ENCODE results near the gene RDH13. TPM values are rescaled to one million over a fixed set of nuclear protein-coding genes. Genes with fewer than 3 reads are reported as not detected.
"Not testable (repeated sequence)": the region's sequence is repeated elsewhere in the genome, so short reads cannot be mapped to it uniquely, and the experiment has no call there.

RDH13 gene
- total and polyA plus RNA-seq, 2 of the 8 experiments (the other 6 are each of a cell fraction or from before 2014, with no cell fraction given) = 15.9 to 31.5 TPM

GRCh38 chr19:55007537-55007936 is 55.4 kb downstream of the RDH13 start:
- H3K14ac ChIP-seq (ENCODE audit: insufficient read length); H2AFZ ChIP-seq (ENCODE audit: low read length); H4K5ac ChIP-seq (ENCODE audit: insufficient read length, low read depth, low read length); H3K4ac ChIP-seq (replicated peaks; ENCODE audit: insufficient read length, low read depth, low read length); H4K20me1 ChIP-seq (replicated peaks in 1 of 2; ENCODE audit: control insufficient read depth in 1 of 2, insufficient read depth in 2 of 2, low read length in 2 of 2); H2BK15ac ChIP-seq (ENCODE audit: low read length); H2AK5ac ChIP-seq (ENCODE audit: low read depth, low read length); H3K23me2 ChIP-seq (ENCODE audit: low read depth, low read length); H3K56ac ChIP-seq (replicated peaks; ENCODE audit: insufficient read length, low read depth, low read length); H2BK120ac ChIP-seq (replicated peaks; ENCODE audit: low read depth, low read length); H2BK5ac ChIP-seq (ENCODE audit: low read depth, low read length); FAIRE-seq; H3K36me3 ChIP-seq (ENCODE audit: control insufficient read depth in 2 of 4, insufficient read depth in 4 of 4, low read length in 3 of 4); DNase-seq (ENCODE audit: low read depth in 1 of 2, low spot score in 2 of 2); H3K79me1 ChIP-seq (ENCODE audit: low read depth, low read length); H2BK20ac ChIP-seq (ENCODE audit: low read length); H3K9ac ChIP-seq (replicated peaks in 1 of 4; ENCODE audit: extremely low read depth in 1 of 4, low read depth in 3 of 4, low read length in 3 of 4); H3K4me1 ChIP-seq (replicated peaks in 1 of 4; ENCODE audit: control insufficient read depth in 3 of 4, insufficient read depth in 4 of 4, low read length in 3 of 4); H3K18ac ChIP-seq (ENCODE audit: extremely low read depth, low read length); H3K27ac ChIP-seq (ENCODE audit: low read depth, low read length); H4K91ac ChIP-seq (replicated peaks; ENCODE audit: insufficient read length, low read length); H4K8ac ChIP-seq (ENCODE audit: extremely low read depth, insufficient read depth, low read length); H2BK12ac ChIP-seq (ENCODE audit: low read depth, low read length); H3K23ac ChIP-seq (ENCODE audit: insufficient read length): not testable (repeated sequence)
- Histone ChIP-seq H3K4me3 (ENCODE audit: extremely low read depth in 1 of 4, insufficient read depth in 2 of 4, low read depth in 3 of 4, low read length in 4 of 4) (peak overlapping the region in 2 of 4 experiments; percentile 43 to 67; a peak in 2 of 8 replicates), H3K4me2 (ENCODE audit: insufficient read depth in 1 of 2, low read depth in 2 of 2, low read length in 2 of 2) (peak overlapping the region; percentile 20 to 47; a peak in 2 of 4 replicates), H3K27me3 (replicated peaks in 1 of 4; ENCODE audit: control insufficient read depth in 3 of 4, extremely low read depth in 1 of 4, insufficient read depth in 3 of 4, low read length in 3 of 4) (peaks cover 0 to 13% (median 5%) of the 10 kb centered on the region in 4 experiments; a peak in 5 of 7 replicates), H3K79me2 (ENCODE audit: control insufficient read depth in 1 of 2, insufficient read depth in 2 of 2, low read length in 2 of 2) (peaks cover 0 to 12% of the 10 kb centered on the region in 2 experiments; a peak in 2 of 4 replicates), H3K9me3 (ENCODE audit: insufficient read depth in 2 of 2, low read depth in 1 of 2, low read length in 1 of 2) (peaks cover 3 to 15% of the 10 kb centered on the region in 2 experiments; a peak in 1 of 4 replicates)
- WGBS, 2 experiments (ENCODE audit: extremely low coverage in 1 of 2, insufficient coverage in 1 of 2, insufficient read length in 1 of 2, insufficient replicate concordance in 2 of 2, low coverage in 1 of 2, low lambda C conversion rate in 2 of 2, missing lambda C conversion rate in 1 of 2) = 74% methylated on average over 3 of the region's 3 CpGs; no CpG with 5 or more reads in 1 of the 2 experiments
- POLR2A ChIA-PET (ENCODE audit: partially characterized antibody) = interaction anchor here (1.0 to 2.1 kb wide), 9 partner anchors 10 to 126 kb away, joined by 3 to 6 read pairs (median 4); no protein-coding TSS in a partner anchor
- CTCF ChIA-PET (ENCODE audit: partially characterized antibody) = interaction anchor here (1.0 kb wide), 1 partner anchor 126 kb away, joined by 4 read pairs; no protein-coding TSS in a partner anchor

- H3K4ac ChIP-seq (replicated peaks; ENCODE audit: insufficient read length, low read depth, low read length); DNase-seq (ENCODE audit: low read depth in 1 of 2, low spot score in 2 of 2); H3K36me3 ChIP-seq (ENCODE audit: control insufficient read depth in 2 of 4, insufficient read depth in 4 of 4, low read length in 3 of 4); FAIRE-seq; H3K79me1 ChIP-seq (ENCODE audit: low read depth, low read length); H2AFZ ChIP-seq (ENCODE audit: low read length); H4K20me1 ChIP-seq (replicated peaks in 1 of 2; ENCODE audit: control insufficient read depth in 1 of 2, insufficient read depth in 2 of 2, low read length in 2 of 2); H3K23me2 ChIP-seq (ENCODE audit: low read depth, low read length); H3K79me2 ChIP-seq (ENCODE audit: control insufficient read depth in 1 of 2, insufficient read depth in 2 of 2, low read length in 2 of 2); H4K8ac ChIP-seq (ENCODE audit: extremely low read depth, insufficient read depth, low read length); H2BK20ac ChIP-seq (ENCODE audit: low read length); H3K4me1 ChIP-seq (replicated peaks in 1 of 4; ENCODE audit: control insufficient read depth in 3 of 4, insufficient read depth in 4 of 4, low read length in 3 of 4); H2BK120ac ChIP-seq (replicated peaks; ENCODE audit: low read depth, low read length); H3K56ac ChIP-seq (replicated peaks; ENCODE audit: insufficient read length, low read depth, low read length); CTCF ChIA-PET (ENCODE audit: partially characterized antibody); H3K18ac ChIP-seq (ENCODE audit: extremely low read depth, low read length); H4K91ac ChIP-seq (replicated peaks; ENCODE audit: insufficient read length, low read length); H2AK5ac ChIP-seq (ENCODE audit: low read depth, low read length); H3K23ac ChIP-seq (ENCODE audit: insufficient read length); H3K9ac ChIP-seq (replicated peaks in 1 of 4; ENCODE audit: extremely low read depth in 1 of 4, low read depth in 3 of 4, low read length in 3 of 4); H2BK15ac ChIP-seq (ENCODE audit: low read length); H2BK12ac ChIP-seq (ENCODE audit: low read depth, low read length); H4K5ac ChIP-seq (ENCODE audit: insufficient read length, low read depth, low read length); H3K14ac ChIP-seq (ENCODE audit: insufficient read length); H3K27ac ChIP-seq (ENCODE audit: low read depth, low read length); H2BK5ac ChIP-seq (ENCODE audit: low read depth, low read length): not testable (repeated sequence)
- WGBS, 2 experiments (ENCODE audit: extremely low coverage in 1 of 2, insufficient coverage in 1 of 2, insufficient read length in 1 of 2, insufficient replicate concordance in 2 of 2, low coverage in 1 of 2, low lambda C conversion rate in 2 of 2, missing lambda C conversion rate in 1 of 2) = 39% methylated on average over 11 of the region's 11 CpGs; no CpG with 5 or more reads in 1 of the 2 experiments
- Histone ChIP-seq H3K4me3 (ENCODE audit: extremely low read depth in 1 of 4, insufficient read depth in 2 of 4, low read depth in 3 of 4, low read length in 4 of 4) (peak overlapping the region; percentile 43 to 67 (median 50); a peak in 7 of 8 replicates), H3K27me3 (replicated peaks in 1 of 4; ENCODE audit: control insufficient read depth in 3 of 4, extremely low read depth in 1 of 4, insufficient read depth in 3 of 4, low read length in 3 of 4) (peaks cover 0 to 13% (median 5%) of the 10 kb centered on the region in 4 experiments; a peak in 5 of 7 replicates), H3K9me3 (ENCODE audit: insufficient read depth in 2 of 2, low read depth in 1 of 2, low read length in 1 of 2) (peaks cover 3 to 15% of the 10 kb centered on the region in 2 experiments; a peak in 1 of 4 replicates), H3K4me2 (ENCODE audit: insufficient read depth in 1 of 2, low read depth in 2 of 2, low read length in 2 of 2) (peak overlapping the region; percentile 20 to 47; a peak in 3 of 4 replicates)
- POLR2A ChIA-PET (ENCODE audit: partially characterized antibody) = interaction anchor here (0.7 to 2.1 kb wide), 9 partner anchors 11 to 85 kb away, joined by 3 to 6 read pairs (median 4); no protein-coding TSS in a partner anchor
Observed at GRCh38 chr19:55006795-55007194, 56.2 kb downstream of the RDH13 start.
